Spinal cord (tissue), 10 donors: ENCODE data around the gene PUM1. TPM values are rescaled to one million over a fixed set of nuclear protein-coding genes. Genes with fewer than 3 reads are reported as not detected.

ENCODE experiments used
- DNase-seq, 6 donors: peaks; one replicate each; pipeline versions ENCODE4 v3.0.0 to v3.0.0-alpha.2; 2013 to 2015; ENCODE audit warnings: low spot score in 6 of 6, low read depth in 4 of 6
- H3K27ac ChIP-seq: one replicate; pipeline ENCODE4 v1.5.1; 2013; ENCODE audit warnings: low read depth, low read length, control low read depth
- H3K27me3 ChIP-seq: one replicate; pipeline ENCODE4 v1.6.1; 2013; ENCODE audit warnings: low read length; ENCODE audit not compliant: control insufficient read depth, insufficient read depth
- H3K36me3 ChIP-seq: one replicate; pipeline ENCODE4 v1.6.1; 2013; ENCODE audit warnings: low read length; ENCODE audit not compliant: control insufficient read depth, insufficient read depth
- H3K4me1 ChIP-seq: one replicate; pipeline ENCODE4 v1.6.1; 2013; ENCODE audit warnings: low read length; ENCODE audit not compliant: control insufficient read depth, insufficient read depth
- H3K4me3 ChIP-seq: one replicate; pipeline ENCODE4 v1.5.1; 2013; ENCODE audit warnings: low read depth, low read length, control low read depth
- H3K9me3 ChIP-seq: one replicate; pipeline ENCODE4 v1.6.1; 2013; ENCODE audit warnings: low read length; ENCODE audit not compliant: control insufficient read depth, insufficient read depth
- WGBS: methylation state at CpG from one replicate; pipeline ENCODE4 v1.1.5; 2013; ENCODE audit warnings: missing lambda C conversion rate; ENCODE audit not compliant: insufficient coverage; 5-methylcytosine and 5-hydroxymethylcytosine counted together
- polyA plus RNA-seq, 2 donors: library from polyadenylated mRNA; unstranded; fragments of 120-200 nt; gene quantifications; one replicate each; pipeline ENCODE4 v1.2.1, GENCODE V29; 2013; ENCODE audit not compliant: insufficient read length in 2 of 2
- total RNA-seq, 2 donors: library from RNA; depleted of rRNA in 1 of 2; stranded (reverse); fragments of 120-200 nt in 1 of 2; fragments of >200 nt in 1 of 2; gene quantifications; one replicate each; pipeline versions ENCODE4 v1.2.3 to v1.2.4, GENCODE V29; 2013 to 2014
- donor health status: healthy.

The PUM1 gene
- total and polyA plus RNA-seq, 4 donors, result 65.1 to 96.0 (median 78.1) TPM

GRCh38 chr1:30914931-30915330 lies 150.6 kb downstream of the PUM1 start:
- WGBS, result 67% methylated on average over 1 of the region's 4 CpGs
- H3K36me3 ChIP-seq, result no peaks in the 10 kb centered on the region
- H3K4me3 ChIP-seq, result no peak overlapping the region
- no peak for DNase-seq
- no peaks in the 10 kb centered on the region for H3K27me3 ChIP-seq
- H3K27ac ChIP-seq, result no peak overlapping the region
- H3K9me3 ChIP-seq, result no peaks in the 10 kb centered on the region
- H3K4me1 ChIP-seq, result peaks cover 12% of the 10 kb centered on the region

GRCh38 chr1:30914587-30914922 lies 151.0 kb downstream of the PUM1 start:
- no peaks in the 10 kb centered on the region for H3K27me3 ChIP-seq
- no peak overlapping the region for H3K4me3 ChIP-seq
- no peaks in the 10 kb centered on the region for H3K9me3 ChIP-seq
- H3K27ac ChIP-seq, result no peak overlapping the region
- H3K4me1 ChIP-seq, result peaks cover 15% of the 10 kb centered on the region
- H3K36me3 ChIP-seq, result no peaks in the 10 kb centered on the region
- 86% methylated on average over 3 of the region's 3 CpGs for WGBS
- no peak for DNase-seq

GRCh38 chr1:30912913-30913652 lies 152.4 kb downstream of the PUM1 start:
- Histone ChIP-seq H3K36me3 (no peaks in the 10 kb centered on the region), H3K4me3 (no peak overlapping the region), H3K9me3 (no peaks in the 10 kb centered on the region), H3K27me3 (no peaks in the 10 kb centered on the region), H3K27ac (no peak overlapping the region), H3K4me1 (peaks cover 23% of the 10 kb centered on the region)
- 88% methylated on average over 10 of the region's 10 CpGs for WGBS
- no peak for DNase-seq

- Histone ChIP-seq H3K4me3 (no peak overlapping the region), H3K4me1 (peaks cover 29% of the 10 kb centered on the region), H3K27me3 (no peaks in the 10 kb centered on the region), H3K9me3 (no peaks in the 10 kb centered on the region), H3K27ac (no peak overlapping the region), H3K36me3 (no peaks in the 10 kb centered on the region)
- DNase-seq, result no peak
- 97% methylated on average over 4 of the region's 6 CpGs for WGBS
These were observed 153.3 kb downstream of the PUM1 start for GRCh38 chr1:30912224-30912623.

- DNase-seq, result peak; percentile 58 to 97 (median 86)
- H3K9me3 ChIP-seq, result no peaks in the 10 kb centered on the region
- H3K4me3 ChIP-seq, result no peak overlapping the region
- H3K36me3 ChIP-seq, result no peaks in the 10 kb centered on the region
- no peak overlapping the region for H3K27ac ChIP-seq
- no peaks in the 10 kb centered on the region for H3K27me3 ChIP-seq
- 47% methylated on average over 9 of the region's 9 CpGs for WGBS
- H3K4me1 ChIP-seq, result peaks cover 38% of the 10 kb centered on the region
These were observed 154.2 kb downstream of the PUM1 start for GRCh38 chr1:30911059-30911954.

- no peak overlapping the region for H3K27ac ChIP-seq
- WGBS, result 39% methylated on average over 13 of the region's 14 CpGs
These were observed 156.0 kb downstream of the PUM1 start for GRCh38 chr1:30909365-30910068.

GRCh38 chr1:30908696-30909364 lies 156.7 kb downstream of the PUM1 start, which contains the start of gene SDC3:
Gene SDC3, minus strand, starts transcription at chr1:30908758. Its CDS starts 172 bp downstream, at chr1:30908586.
- WGBS, result under 1% methylated on average over 64 of the region's 68 CpGs
- Histone ChIP-seq H3K27me3 (no peaks in the 10 kb centered on the region), H3K4me1 (peaks cover 58% of the 10 kb centered on the region), H3K36me3 (peaks cover 2% of the 10 kb centered on the region), H3K4me3 (peak within 1 kb of the TSS; percentile 68), H3K9me3 (no peaks in the 10 kb centered on the region), H3K27ac (peak within 1 kb of the TSS; percentile 57)
- DNase-seq, result peak in 2 of 6 donors; percentile 53 to 68

More at GRCh38 chr1:30909365-30910068, 156.0 kb downstream of the PUM1 start:
- no peaks in the 10 kb centered on the region for H3K36me3 ChIP-seq
- no peaks in the 10 kb centered on the region for H3K9me3 ChIP-seq
- H3K4me1 ChIP-seq, result peaks cover 51% of the 10 kb centered on the region
- H3K4me3 ChIP-seq, result peak overlapping the region; percentile 43
- DNase-seq, result peak in 1 of 6 donors; percentile 69
- H3K27me3 ChIP-seq, result no peaks in the 10 kb centered on the region

GRCh38 chr1:30908316-30908695 lies 157.2 kb downstream of the PUM1 start:
- H3K27ac ChIP-seq, result no peak overlapping the region
- H3K4me1 ChIP-seq, result peaks cover 63% of the 10 kb centered on the region
- 0% methylated on average over 66 of the region's 69 CpGs for WGBS

More at GRCh38 chr1:30908316-30908695, 157.2 kb downstream of the PUM1 start:
- no peak for DNase-seq
- Histone ChIP-seq H3K27me3 (no peaks in the 10 kb centered on the region), H3K9me3 (no peaks in the 10 kb centered on the region), H3K36me3 (peaks cover 2% of the 10 kb centered on the region), H3K4me3 (peak overlapping the region; percentile 68)
